Stimulated activated CD4-positive, alpha-beta T cell treated with anti-CD3 and anti-CD28 coated beads, TNF-alpha, amount 100 ng/mL, for 24 hours (primary cell): ENCODE results near the gene NDRG4.

ENCODE experiments used
- DNase-seq, 3 experiments: peaks; one replicate each; pipeline ENCODE4 v3.0.0-alpha.2; 2020; ENCODE audit warnings: low read depth in 3 of 3

NDRG4 gene

GRCh38 chr16:58537124-58537906, 37.4 kb downstream of the NDRG4 start:
- no peak for DNase-seq

- DNase-seq: no peak
Observed at GRCh38 chr16:58541711-58542110, 41.8 kb downstream of the NDRG4 start.

GRCh38 chr16:58542291-58542690, 42.3 kb downstream of the NDRG4 start:
- DNase-seq: no peak

GRCh38 chr16:58543685-58544084, 43.7 kb downstream of the NDRG4 start:
- DNase-seq: no peak

GRCh38 chr16:58548378-58548777, 48.4 kb downstream of the NDRG4 start:
- no peak for DNase-seq

- DNase-seq: no peak
Observed at GRCh38 chr16:58551496-58551895, 51.6 kb downstream of the NDRG4 start.

GRCh38 chr16:58556678-58557077, 56.7 kb downstream of the NDRG4 start:
- DNase-seq: no peak
